Ammon's horn (tissue), 1 donor: ENCODE data around the gene TMPRSS13.
A peak's percentile ranks its signal among the peaks of the same experiment; 100 is the strongest.

Experiments used
- DNase-seq: peaks from one replicate; pipeline ENCODE4 v3.0.0-alpha.2; 2016; ENCODE audit warnings: low spot score

The TMPRSS13 gene

DNA sequence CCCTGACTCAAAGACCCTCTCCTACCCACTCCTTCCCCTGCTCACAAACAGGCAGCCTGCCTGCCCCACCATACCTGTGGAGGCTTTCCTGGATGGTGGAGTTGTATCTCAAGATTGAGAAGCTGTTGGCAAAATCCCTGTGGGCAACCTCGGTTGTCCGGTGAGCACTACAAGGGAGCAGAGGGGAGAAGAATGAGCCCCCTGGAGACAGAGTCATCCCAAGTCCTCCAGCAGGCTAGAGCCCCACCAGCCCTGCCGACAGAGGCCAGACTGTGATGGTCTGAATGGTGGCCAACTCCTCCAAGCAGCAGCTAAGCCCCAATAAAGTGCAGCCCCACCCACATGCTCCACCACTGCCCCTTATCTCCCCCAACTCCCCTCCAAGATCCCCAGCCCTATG lies 17.5 kb downstream of the TMPRSS13 start:
- DNase-seq: no peak

DNA sequence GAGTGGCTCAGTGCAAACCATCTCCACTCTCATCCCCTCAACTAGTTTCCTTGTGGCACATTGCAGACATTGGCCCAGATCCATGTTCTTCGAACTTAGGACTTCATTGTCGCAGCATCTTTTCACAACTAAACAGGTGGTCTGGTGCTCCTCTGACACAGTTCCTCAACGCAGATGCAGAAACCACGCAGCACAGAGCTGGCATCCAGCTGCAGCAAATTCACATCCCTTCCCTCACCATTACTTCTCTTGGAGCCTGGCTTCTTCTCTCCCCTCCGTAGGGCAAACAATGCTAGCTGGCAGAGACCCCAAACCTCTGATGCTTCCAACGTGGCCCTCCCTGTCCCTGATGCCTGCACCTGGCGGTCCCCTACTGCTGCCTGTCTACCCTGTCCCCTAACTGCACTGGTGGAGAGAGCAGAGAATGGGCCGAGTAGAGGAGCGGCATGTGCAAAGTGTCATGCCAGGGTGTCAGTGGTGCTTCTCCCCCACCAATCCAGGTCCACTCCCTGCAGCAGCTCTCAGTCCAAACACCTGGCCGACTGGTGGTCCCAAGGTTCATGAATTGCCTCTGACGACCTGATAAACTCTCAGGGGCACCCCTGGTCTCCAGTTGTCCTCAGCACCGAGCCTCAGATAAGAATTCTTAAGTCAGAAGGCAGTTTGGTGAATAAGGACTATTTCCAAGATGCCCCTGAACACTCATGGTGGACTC lies 18.1 kb downstream of the TMPRSS13 start:
- DNase-seq: no peak

DNA sequence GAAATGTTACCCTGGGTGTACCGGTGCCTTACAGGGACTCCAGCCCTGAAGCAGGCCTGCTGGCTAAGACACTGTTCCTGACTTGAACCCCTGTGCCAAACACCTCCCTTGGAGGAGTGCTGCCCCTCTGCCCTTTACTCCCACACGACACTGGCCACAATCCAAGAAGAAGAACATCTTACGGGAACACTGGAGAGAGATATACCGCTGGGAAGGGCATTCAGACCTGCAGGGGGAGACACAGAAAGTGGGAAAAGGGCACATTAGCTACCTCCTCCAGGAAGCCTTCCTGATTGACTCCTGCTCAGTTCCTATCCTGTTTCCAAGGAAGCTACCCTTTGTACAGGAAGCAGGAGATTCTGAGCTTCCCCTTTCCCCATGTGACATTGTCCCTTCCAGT lies 18.7 kb downstream of the TMPRSS13 start:
- no peak for DNase-seq

DNA sequence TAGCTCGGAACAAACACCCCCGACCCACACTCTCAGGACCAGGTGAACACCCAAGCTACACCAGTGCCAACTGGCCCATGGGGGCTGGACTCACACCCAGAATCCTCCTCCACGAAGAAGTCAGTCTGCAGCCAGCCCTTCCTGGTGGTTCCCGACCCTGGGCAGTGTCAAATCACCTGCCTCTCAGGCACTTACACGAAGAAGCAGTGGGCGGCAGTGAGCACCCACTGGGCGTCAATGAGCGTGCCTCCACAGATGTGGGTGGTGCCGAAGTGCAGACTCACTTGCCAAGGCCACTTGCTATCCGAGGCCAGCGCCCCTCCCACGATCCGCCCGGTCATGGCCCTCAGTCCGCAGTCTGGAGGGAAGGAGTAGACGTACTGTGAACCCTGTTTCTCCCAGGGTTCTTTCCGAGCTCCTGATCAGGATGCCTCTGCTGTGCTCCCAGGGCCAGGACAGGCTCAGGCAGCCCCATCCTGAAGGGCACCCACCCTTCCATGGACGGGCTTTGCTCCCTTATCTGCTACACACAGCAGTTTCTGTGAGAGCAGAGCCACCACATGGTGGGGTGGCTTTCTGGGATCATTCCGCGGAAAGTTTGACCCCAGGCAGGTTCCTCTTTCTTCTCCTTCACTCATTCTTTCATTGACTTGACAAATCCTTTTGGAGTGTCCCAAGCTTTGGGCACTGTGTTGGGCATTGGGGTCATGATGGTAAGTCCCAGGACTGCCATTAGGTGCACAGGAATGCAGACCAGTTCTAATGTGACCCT lies 19.4 kb downstream of the TMPRSS13 start:
- no peak for DNase-seq

DNA sequence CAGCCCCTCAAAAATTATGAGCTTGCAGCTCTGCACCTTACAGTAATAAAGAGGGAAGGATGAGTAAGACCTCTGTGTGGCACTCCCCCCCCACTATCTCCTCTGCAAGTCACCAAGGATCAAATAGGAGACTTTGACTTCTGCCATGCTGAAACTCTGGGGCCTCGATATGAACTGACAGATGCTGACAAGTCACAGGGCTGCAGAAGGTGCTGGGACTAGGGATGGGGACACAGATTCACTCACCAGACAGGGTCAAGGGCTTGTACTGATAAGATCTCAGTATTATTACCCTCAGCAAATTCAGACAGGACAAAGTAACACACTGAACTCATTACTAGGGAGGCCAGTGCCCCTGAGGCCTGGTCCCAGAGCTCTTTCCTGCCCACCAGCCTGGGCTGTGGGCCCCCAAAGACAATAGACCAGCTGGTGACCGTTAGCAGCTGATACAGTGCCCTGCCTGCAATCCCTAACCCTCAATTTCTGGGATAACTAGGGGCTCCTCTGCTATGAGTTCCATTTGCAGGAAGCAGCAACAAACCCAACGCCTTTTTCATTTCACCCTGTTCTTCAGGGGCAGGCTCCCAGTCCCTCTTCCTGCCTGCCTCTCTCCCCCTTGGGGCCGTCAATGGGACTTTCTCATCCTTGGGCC lies 20.1 kb downstream of the TMPRSS13 start:
- no peak for DNase-seq

DNA sequence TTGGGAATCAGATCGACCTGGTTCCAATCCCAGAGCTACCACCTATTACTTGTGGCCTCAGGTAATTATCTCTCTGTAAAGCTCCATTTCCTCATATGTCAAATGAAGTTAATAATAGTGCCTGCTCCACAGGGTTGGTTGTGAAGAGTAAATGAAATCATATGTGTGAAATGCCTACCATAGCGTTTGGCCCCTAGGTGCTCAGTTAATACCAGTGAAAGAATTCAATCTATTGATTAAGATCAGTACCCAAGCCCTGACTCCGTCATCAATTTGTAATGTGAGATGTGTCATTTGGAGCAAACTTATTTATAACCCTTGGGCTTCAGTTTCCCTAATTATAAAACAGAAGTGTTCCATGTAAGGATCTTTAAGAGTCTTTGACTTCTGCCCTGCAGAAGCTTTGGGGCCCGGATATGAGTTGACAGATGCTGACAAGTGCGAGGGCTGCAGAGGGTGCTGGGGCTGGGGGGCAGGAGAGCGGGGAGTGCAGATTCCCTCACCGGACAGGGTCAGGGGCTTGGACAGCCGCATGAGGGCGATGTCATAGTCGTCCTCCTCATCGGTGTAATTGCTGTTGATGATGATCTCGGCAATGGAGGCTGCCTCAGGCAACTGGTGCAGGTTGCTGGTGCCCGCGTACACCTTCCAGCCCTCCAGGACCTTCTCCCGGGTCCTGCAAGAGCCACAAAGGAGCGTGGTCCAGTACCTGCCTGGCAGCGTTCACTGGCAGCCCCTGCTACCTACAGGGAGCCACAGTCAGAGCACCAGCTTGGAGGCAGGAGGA lies 20.9 kb downstream of the TMPRSS13 start:
- no peak for DNase-seq

DNA sequence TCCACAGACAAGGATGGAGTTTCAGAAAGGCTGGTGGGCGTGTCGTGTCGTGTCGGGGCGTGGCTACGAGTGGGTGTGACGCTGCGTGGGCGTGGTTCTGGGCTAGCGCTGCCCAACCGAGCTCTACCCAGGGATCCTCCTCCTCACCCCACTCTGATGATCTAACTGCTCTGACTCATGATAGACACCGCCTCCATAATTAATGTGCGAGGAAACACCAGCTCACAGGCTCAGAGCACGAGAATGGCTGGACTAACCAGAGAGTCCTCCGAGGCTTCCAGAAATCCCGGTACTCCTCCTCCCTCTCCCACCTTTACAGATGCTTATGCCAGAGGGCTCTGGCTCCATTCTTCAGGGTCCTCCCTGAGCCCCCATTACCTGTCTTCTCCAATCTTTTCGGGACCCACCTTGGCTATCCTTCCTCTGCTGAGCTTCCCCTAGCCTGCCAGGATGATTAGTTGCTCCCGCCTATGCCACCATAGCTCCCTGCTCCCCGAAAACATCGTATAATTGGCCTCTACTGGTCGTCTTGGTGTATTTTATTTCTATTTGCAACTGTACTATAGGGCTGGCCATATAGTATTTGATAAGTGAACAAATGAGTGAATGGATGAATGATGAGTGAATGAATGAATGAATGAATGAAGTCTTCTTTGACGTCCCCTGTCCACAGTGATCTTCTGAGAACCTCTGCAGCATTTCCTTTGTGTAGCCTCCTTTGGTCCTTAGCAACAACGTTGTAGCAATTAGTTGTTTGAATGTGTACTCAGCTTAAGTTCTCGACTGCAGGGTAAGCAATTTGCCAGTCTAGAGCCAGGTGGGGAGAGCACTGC lies 21.7 kb downstream of the TMPRSS13 start:
- DNase-seq: peak; percentile 84

DNA sequence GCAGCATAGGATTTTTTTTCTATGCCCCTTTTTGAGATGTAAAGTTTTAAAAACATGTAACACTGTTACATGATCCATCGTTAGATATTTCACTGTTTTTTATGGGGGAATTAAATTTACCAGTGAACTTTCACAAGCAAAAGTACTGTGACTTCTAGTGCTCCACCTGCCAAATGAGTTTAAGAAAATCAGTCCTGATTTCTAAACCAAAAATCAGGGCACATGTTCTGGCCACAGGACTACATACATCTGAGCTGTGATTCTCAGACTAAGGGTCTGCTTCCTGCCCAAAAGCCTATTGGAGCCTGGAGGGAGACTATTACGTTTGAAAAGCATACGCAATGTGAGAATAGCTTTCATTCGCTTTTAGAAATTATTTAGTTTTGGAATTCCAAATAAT lies 22.5 kb downstream of the TMPRSS13 start:
- DNase-seq: no peak

DNA sequence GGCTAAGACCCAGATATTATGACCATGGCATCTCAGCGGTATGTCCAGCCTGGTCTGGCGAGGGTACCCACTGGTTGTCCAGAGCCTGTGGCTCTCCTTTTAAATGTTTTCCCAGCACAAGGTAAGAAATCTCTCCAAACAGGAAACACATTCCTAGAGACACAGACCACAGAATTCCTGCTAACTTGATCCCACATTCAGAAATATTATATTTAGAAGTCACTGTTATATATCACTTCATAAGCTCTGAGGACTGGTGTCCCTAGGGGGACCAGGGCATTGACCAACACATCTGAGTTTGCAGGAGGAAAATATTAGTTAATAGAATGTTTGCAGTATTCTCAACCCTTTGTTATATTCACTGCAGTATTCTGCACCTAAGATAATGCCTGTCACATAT lies 23.1 kb downstream of the TMPRSS13 start:
- no peak for DNase-seq

DNA sequence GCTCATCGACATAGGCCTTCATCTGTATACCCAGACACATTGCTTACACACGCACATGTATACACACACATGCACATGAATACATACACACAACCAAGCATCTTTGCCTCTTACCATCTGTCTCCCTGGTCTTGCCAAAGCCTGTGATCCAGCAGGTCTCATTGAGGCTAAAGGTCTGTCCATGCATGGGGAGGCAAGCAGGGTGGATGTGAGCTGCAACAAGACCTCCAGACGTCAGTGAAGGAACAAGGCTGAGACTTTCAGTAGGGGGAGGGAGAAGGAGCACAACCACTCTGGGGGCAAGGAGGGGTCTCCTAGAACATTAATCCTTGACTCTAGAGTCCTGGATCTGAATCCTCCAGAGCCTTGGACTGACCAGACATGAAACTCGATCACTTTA lies 23.7 kb downstream of the TMPRSS13 start:
- no peak for DNase-seq

DNA sequence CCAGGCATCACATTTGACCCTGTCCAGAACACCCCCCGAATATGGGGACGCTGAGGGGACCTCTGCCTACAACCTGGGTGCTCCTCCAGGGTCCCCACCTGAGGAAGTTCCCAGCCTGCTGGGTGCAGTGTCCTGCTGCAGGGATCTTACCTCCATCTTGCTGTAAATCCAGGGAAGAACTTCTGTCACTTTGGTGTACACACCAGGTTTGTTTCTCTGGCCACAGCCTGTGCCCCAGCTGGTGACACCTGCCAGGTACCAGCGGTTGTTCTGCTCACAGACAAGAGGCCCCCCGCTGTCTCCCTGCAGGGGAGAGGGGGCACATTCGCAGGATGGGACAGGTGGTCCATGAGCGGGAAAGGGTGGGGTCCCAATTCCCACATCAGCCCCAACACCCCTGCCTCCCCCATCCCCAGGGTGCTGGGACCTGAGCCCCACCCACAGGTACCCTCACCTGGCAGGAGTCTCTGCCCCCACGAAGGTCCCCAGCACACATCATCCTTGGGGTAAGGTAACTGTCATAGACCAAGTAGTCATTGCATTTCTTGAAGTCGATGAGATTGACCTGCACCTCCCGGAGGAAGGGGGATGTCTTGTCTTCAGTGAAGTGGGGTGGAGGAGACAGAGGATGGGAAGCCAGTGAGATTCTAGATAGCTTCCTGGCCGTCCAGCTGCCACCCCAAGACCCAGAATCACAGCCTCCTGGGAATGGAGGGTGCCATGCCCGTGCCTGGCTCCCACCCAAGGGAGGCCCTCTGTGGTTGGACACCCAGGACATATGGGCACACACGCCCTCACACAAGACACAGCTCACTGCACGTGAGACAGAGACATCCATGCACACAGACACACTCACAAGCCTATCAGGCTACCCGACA lies 25.5 kb downstream of the TMPRSS13 start:
- no peak for DNase-seq

DNA sequence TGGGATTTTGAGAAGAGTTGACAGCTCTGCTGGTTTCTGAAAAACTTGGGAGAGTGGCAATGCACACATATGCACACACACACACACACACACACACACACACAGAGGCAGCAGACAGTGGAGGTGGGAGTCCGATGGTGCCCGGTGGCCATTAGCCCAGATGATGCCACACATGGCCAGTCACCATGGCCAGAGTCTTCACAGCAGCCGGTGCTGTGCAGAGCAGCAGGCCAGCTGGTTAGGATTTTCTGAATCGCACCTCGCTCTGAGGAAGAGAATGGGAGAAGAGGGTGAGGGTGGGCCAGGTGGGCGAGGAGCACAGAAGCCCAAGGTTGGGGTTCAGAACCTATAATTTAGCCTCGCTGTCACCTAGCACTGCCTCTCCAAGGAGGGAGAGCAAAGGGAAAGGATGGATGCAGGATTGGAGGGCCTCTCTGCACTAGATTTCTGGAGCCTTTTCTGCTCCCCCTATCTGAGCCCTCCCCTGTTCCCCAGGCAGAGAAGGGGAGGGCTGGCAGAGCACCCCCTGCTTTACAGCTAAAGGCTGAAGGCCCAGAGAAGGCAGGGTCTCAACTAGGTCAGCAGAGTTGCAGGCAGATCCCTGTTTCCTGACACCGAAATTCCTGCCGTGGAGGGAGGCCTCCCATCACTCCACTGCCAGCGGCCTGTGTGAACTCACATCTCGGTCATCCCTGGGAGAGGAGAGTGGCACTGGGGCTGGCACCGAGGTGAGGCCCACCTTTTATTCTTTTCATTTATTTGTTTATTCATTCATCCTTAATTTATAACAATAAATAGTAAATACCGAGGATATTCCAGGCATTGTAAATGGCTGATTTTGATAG lies 27.0 kb downstream of the TMPRSS13 start:
- DNase-seq: no peak

DNA sequence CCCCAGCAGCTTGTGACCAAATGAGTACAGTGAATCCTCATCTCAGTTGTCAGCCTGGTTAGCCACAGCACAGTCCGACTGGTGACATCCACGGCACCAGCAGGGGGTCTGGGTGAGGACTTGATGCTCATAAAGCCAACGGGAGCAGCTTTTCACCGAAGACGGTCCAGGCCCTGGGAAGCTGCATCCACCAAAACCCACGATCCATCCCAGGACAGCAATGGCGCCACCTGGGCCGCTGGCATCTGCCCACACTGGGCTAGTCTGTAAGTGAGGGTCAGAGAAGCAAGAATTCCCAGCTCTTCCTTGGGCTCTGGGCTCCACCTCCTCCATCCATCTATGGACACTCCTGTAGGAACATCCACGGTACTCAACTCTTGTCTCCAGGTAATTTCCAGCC lies 27.6 kb downstream of the TMPRSS13 start:
- DNase-seq: no peak

DNA sequence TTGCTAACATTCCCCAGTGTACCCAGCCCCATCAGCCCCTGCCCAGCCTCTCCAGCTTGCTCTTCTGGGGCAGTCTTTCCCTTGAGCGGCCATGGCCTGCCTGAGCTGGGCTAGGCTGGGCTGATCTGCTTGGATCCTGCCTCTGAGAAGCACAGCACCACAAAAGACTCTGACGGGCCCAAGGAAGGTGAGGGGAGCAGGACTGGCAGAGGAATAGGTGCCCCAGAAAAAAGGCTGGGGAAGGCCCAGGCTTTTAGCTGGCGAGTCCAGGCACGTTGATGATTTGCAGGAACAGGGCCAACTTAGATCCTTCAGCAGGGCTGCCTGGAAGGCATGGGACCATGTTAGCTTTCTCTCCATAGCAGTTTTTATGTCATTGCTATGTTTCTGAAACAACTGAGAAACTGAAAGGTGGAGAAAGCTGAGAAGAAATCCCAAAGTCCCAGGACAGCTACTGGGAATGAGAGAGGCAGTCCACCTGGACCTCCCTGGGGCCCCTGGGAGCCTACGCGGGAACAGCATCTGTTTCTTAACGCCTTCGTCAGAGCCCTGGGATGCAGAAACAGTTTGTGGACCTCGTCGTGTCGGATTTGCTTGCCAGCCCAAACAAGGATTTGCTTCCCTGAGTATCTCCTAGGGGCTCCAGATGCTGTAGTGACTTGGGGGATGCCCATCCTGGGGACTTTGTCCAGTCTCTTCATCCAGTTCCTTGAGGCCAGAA lies 28.3 kb downstream of the TMPRSS13 start:
- DNase-seq: no peak

DNA sequence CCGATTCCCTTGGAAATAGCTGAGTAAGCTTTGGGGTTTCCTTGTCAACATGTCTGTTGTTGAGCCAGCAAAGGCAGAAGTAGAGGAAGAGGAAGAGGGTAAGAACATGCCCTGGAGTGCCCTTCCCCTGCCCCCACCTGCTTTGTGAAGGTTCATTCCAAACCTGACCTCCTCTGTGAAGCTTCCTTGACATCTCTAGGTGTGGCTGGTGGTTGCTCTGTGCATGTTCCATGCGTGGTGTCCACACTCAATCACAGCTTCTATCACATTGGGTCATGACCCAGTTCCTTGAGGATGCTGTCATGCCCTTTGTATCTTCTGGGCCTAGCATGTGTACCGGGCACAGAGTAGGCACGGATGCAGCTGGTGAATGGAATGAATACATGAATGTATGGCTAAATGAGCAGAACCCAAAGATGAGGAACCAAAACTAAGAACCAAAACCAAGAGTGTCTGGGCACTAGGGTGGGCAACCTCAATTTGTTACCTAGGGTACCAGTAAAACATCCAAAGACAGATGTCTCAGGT lies 29.0 kb downstream of the TMPRSS13 start:
- no peak for DNase-seq

DNA sequence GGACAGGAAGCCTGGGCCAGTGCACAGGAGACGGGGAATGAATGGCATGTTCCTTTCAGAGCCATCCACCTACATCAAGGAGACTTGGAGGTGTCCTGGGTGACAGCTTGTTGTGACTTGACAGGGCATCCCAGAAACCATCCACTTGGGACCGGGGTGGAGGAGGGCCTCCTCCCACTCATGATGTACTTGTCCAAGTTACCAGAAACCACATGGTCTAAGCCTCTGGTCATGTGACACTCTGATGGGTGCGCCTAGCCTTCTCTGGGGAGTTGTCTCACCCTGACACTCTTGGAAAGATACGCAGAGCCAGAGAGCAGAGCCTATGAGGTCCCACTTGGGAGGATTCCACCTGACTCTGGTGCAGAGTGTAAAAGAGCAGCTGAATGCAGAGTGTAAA lies 31.1 kb downstream of the TMPRSS13 start:
- DNase-seq: no peak

DNA sequence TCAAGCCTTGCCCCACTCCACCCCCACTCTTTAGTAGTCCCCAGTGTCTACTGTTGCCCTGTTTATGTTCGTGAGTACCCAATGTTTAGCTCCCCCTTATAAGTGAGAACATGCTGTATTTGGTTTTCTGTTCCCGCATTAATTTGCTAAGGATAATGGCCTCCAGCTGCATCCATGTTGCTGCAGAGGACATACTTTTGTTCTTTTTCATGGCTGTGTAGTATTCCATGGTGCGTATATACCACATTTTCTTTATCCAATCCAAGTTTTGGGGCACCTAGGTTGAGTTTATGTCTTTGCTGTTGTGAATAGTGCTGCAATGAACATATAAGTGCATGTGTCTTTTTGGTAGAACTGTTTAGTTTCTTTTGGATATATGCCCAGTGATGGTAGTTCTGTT lies 36.6 kb downstream of the TMPRSS13 start:
- DNase-seq: no peak

DNA sequence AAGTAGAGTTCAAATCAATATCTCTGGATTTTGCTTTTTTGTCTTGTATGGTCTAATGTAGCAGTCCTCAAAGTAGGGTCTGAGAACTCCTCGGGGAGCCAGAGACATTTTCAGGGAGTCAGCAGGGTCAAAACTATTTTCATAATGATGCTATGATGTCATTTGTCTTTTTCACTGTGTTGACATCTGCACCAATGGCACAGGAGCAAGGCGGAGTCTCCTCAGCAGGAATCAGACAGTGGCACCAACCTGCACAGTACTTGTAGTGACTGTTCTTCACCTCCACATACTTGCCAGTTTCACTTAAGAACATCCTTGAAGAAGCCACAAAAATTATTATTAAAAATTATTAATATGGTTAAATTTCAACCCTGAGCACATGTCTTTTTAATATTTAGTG lies 37.8 kb downstream of the TMPRSS13 start:
- no peak for DNase-seq

DNA sequence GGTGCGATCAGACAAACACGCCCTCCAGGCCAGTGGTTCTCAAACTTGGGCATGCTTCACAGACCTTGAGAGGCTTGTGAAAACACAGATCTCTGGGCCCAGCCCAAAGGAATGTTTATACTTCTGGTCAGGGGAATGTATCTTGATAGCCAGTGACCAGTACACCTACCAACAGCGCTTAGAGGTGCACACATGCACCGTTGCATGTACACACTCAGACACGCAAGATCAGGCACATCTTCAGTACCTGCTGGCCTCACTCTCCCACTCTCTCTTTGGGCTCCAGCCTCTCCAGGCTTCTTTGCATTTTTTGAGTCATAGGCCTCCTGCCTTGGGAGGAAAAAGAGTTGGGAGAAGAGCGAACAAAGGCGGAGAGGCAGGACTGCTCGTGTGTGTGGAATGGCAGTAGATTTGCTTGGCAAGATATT lies 41.0 kb downstream of the TMPRSS13 start:
- DNase-seq: no peak
